ENCODE results near the gene ARPC1A. TPM values are rescaled to one million over a fixed set of nuclear protein-coding genes. Genes with fewer than 3 reads are reported as not detected.

ARPC1A gene
- total and polyA plus RNA-seq, 2 of the 8 experiments (the other 6 are each of a cell fraction or from before 2014, with no cell fraction given), result 123 to 155 TPM

GRCh38 chr7:99325592-99326407 is at the start of gene ARPC1A (continued):
- TF ChIP-seq SUZ12 (IDR thresholded peaks at IDR 0.05; ENCODE audit: low read length), result no peak
